CD4-positive, alpha-beta T cell (primary cell): Measurements from ENCODE around the gene CPN2. TPM values are rescaled to one million over a fixed set of nuclear protein-coding genes. Genes with fewer than 3 reads are reported as not detected.

Experiments used
- ATAC-seq: fragments of 200-7000 bp; cut with Tn5 transposase; one replicate; pipeline ENCODE4 v1.10.0; 2022; ENCODE audit warnings: mild to moderate bottlenecking; ENCODE audit not compliant: poor library complexity
- CTCF ChIA-PET: fragments of 350-600 bp; sonication (Branson Sonifier 250); formaldehyde crosslinking; loops from one replicate; lab custom pipeline; 2021; ENCODE audit warnings: antibody characterized with exemption, inconsistent platforms; lab: Charles Lee
- POLR2A ChIA-PET: fragments of 350-600 bp; sonication (Branson Sonifier 250); formaldehyde crosslinking; loops from one replicate; lab custom pipeline; 2021; ENCODE audit warnings: antibody characterized with exemption, inconsistent platforms; lab: Charles Lee
- DNase-seq, 14 experiments: peaks; one replicate each; pipeline ENCODE4 v3.0.0-alpha.2; 2013 to 2020; ENCODE audit warnings: mixed read lengths in 2 of 14
- H3K27ac ChIP-seq, 2 donors: one replicate each; pipeline versions ENCODE4 v1.5.1 to v1.7.0; 2013; ENCODE audit warnings: low read length in 2 of 2, low read depth in 1 of 2, mild to moderate bottlenecking in 1 of 2
- H3K27me3 ChIP-seq, 2 experiments: 1 replicate in 1 of 2; 2 replicates in 1 of 2; pipeline versions ENCODE4 v1.6.1 to v1.7.0; 2013; ENCODE audit warnings: low read length in 2 of 2, control low read depth in 1 of 2, mild to moderate bottlenecking in 1 of 2, moderate library complexity in 1 of 2; ENCODE audit not compliant: insufficient read depth in 2 of 2, control insufficient read depth in 1 of 2
- H3K36me3 ChIP-seq: one replicate; pipeline ENCODE4 v1.6.1; 2013; ENCODE audit warnings: low read length, control low read depth; ENCODE audit not compliant: insufficient read depth
- H3K4me1 ChIP-seq: one replicate; pipeline ENCODE4 v1.6.1; 2013; ENCODE audit warnings: low read length, control low read depth; ENCODE audit not compliant: insufficient read depth
- H3K4me3 ChIP-seq: one replicate; pipeline ENCODE4 v1.5.1; 2013; ENCODE audit warnings: mild to moderate bottlenecking, low read length, moderate library complexity
- H3K9me3 ChIP-seq, 2 experiments: 1 replicate in 1 of 2; 2 replicates in 1 of 2; pipeline versions ENCODE4 v1.6.1 to v1.7.0; 2013; ENCODE audit warnings: low read length in 2 of 2, mild to moderate bottlenecking in 2 of 2, control low read depth in 1 of 2, moderate library complexity in 1 of 2; ENCODE audit not compliant: control insufficient read depth in 1 of 2, insufficient read depth in 1 of 2
- H3K27ac Mint-ChIP-seq: one replicate; pipeline ENCODE4 v1.8.0; 2020; ENCODE audit warnings: mixed read lengths
- H3K27me3 Mint-ChIP-seq: one replicate; pipeline ENCODE4 v1.8.0; 2021; ENCODE audit warnings: mixed read lengths
- H3K36me3 Mint-ChIP-seq: one replicate; pipeline ENCODE4 v1.8.0; 2021; ENCODE audit warnings: low read depth, mixed read lengths
- H3K4me1 Mint-ChIP-seq: one replicate; pipeline ENCODE4 v1.8.0; 2021; ENCODE audit warnings: low read depth, mixed read lengths
- H3K4me3 Mint-ChIP-seq: one replicate; pipeline ENCODE4 v1.8.0; 2020; ENCODE audit warnings: mild to moderate bottlenecking, mixed read lengths
- H3K9me3 Mint-ChIP-seq: one replicate; pipeline ENCODE4 v1.8.0; 2020; ENCODE audit warnings: mixed read lengths
- CTCF ChIP-seq: fragments of 200-600 bp; IDR thresholded peaks from one replicate; pipeline ENCODE4 v1.8.0; 2022; ENCODE audit warnings: antibody characterized with exemption, mild to moderate bottlenecking
- intact Hi-C, 2 experiments: fragments of 100-400 bp; cut with DNase I in 1 of 2; cut with micrococcal nuclease in 1 of 2; formaldehyde crosslinking; loops; one replicate each; pipeline versions ENCODE4 v1.15.1 to v1.9.0; 2023 to 2025; cut with DNase I, micrococcal nuclease
- total RNA-seq, 174 experiments: library from RNA in 2 of 174; stranded (reverse) in 2 of 174; gene quantifications; one replicate each; pipeline ENCODE4 v1.2.3 and lab custom pipeline; 2021 to 2026

Gene CPN2
- total RNA-seq, 2 experiments from 2014 or later: not detected

DNA sequence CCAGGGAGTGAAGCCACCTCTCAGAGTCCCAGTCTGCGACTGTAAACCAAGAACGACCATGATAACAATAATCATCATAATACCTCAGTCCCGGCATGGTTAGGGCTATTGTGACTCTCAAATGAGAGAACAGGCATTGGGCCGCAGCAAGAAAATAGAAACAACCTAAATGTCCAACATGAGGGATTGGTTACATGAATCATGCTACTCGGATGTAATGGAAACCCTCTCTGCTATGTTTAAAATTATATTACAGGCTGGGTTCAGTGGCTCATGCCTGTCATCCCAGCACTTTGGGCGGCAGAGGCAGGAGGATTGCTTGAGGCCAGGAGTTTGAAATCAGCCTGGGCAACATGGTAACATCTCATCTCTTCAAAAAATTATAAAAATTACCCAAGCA, 2.8 kb downstream of the CPN2 start:
- Histone ChIP-seq H3K4me1 (no peaks in the 10 kb centered on the region), H3K36me3 (no peaks in the 10 kb centered on the region), H3K27me3 (no peaks in the 10 kb centered on the region), H3K4me3 (no peak overlapping the region), H3K9me3 (no peaks in the 10 kb centered on the region), H3K27ac (no peak overlapping the region)
- no peaks in the 10 kb centered on the region for H3K4me1 Mint-ChIP-seq
- no peak for ATAC-seq
- no peak overlapping the region for H3K4me3 Mint-ChIP-seq
- no peak overlapping the region for H3K27ac Mint-ChIP-seq
- H3K9me3 Mint-ChIP-seq: no peaks in the 10 kb centered on the region
- DNase-seq: no peak
- POLR2A ChIA-PET: no interaction called here
- CTCF ChIA-PET: no interaction called here
- intact Hi-C loops: loop anchor here in 1 of 2 experiments (10.0 kb wide), 1 partner anchor 1884 kb away; no protein-coding TSS in a partner anchor
- H3K27me3 Mint-ChIP-seq: peaks cover 5% of the 10 kb centered on the region
- no peak for TF ChIP-seq CTCF
- no peaks in the 10 kb centered on the region for H3K36me3 Mint-ChIP-seq

DNA sequence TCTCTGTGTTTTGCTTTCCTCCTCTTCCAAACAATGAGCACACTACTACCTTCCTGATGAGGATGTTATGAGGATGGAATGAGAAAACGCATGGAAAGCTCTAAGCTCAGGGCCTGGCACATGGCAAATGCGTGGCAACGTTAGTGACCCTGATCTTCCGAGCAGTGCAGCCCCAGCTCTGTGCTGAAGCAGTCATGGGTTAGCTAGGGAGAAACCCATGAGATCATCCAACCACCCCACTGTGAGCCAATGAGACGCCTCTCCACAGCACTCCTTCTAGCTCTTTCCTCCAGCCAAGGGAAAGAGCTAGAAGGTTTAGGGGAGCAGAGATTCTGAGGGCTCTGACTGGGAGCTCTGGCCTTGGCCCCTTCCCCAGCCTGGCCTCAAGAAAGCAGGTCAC, 4.5 kb downstream of the CPN2 start:
- no peak for DNase-seq
- Mint-ChIP-seq H3K27me3 (peaks cover 11% of the 10 kb centered on the region), H3K36me3 (no peaks in the 10 kb centered on the region), H3K9me3 (no peaks in the 10 kb centered on the region), H3K27ac (no peak overlapping the region), H3K4me3 (no peak overlapping the region), H3K4me1 (no peaks in the 10 kb centered on the region)
- CTCF ChIA-PET: interaction anchor here (1.9 kb wide), 1 partner anchor 13 kb away, joined by 5 read pairs; no protein-coding TSS in a partner anchor
- Histone ChIP-seq H3K4me3 (no peak overlapping the region), H3K9me3 (no peaks in the 10 kb centered on the region), H3K27me3 (no peaks in the 10 kb centered on the region), H3K36me3 (no peaks in the 10 kb centered on the region), H3K4me1 (no peaks in the 10 kb centered on the region), H3K27ac (no peak overlapping the region)
- POLR2A ChIA-PET: no interaction called here
- intact Hi-C loops: loop anchor here in 1 of 2 experiments (10.0 kb wide), 1 partner anchor 1882 kb away; no protein-coding TSS in a partner anchor
- no peak for TF ChIP-seq CTCF
- ATAC-seq: no peak

GRCh38 chr3:194346035-194346434, 5.1 kb downstream of the CPN2 start:
- no peak overlapping the region for H3K27ac Mint-ChIP-seq
- ATAC-seq (no peak), DNase-seq (no peak)
- no peaks in the 10 kb centered on the region for H3K9me3 ChIP-seq
- no peaks in the 10 kb centered on the region for H3K36me3 Mint-ChIP-seq
- H3K27me3 Mint-ChIP-seq: peaks cover 14% of the 10 kb centered on the region
- no peaks in the 10 kb centered on the region for H3K4me1 ChIP-seq
- POLR2A ChIA-PET: interaction anchor here (2.8 kb wide), 1 partner anchor 51 kb away, joined by 14 read pairs; no protein-coding TSS in a partner anchor
- H3K36me3 ChIP-seq: no peaks in the 10 kb centered on the region
- no peaks in the 10 kb centered on the region for H3K9me3 Mint-ChIP-seq
- H3K4me3 Mint-ChIP-seq: no peak overlapping the region
- H3K27me3 ChIP-seq: no peaks in the 10 kb centered on the region
- no peak overlapping the region for H3K27ac ChIP-seq
- H3K4me1 Mint-ChIP-seq: no peaks in the 10 kb centered on the region
- intact Hi-C loops: loop anchor here in 1 of 2 experiments (10.0 kb wide), 1 partner anchor 1881 kb away; no protein-coding TSS in a partner anchor
- no peak overlapping the region for H3K4me3 ChIP-seq
- CTCF ChIA-PET: interaction anchor here (1.9 kb wide), 1 partner anchor 13 kb away, joined by 5 read pairs; no protein-coding TSS in a partner anchor
- no peak for TF ChIP-seq CTCF
